Activated naive CD4-positive, alpha-beta T cell treated with anti-CD3 and anti-CD28 coated beads, Interleukin-2, amount 50 U/mL, for 24 hours (primary cell): ENCODE measurements around the gene IFNA14.
"Not testable (repeated sequence)": the region's sequence is repeated elsewhere in the genome, so short reads cannot be mapped to it uniquely, and the experiment has no call there.

ENCODE experiments used
- H3K27ac Mint-ChIP-seq: one replicate; pipeline ENCODE4 v1.8.0; 2021; ENCODE audit warnings: mild to moderate bottlenecking, mixed read lengths
- H3K27me3 Mint-ChIP-seq: one replicate; pipeline ENCODE4 v1.8.0; 2021; ENCODE audit warnings: mixed read lengths
- H3K36me3 Mint-ChIP-seq: one replicate; pipeline ENCODE4 v1.8.0; 2021; ENCODE audit warnings: mixed read lengths
- H3K4me1 Mint-ChIP-seq: one replicate; pipeline ENCODE4 v1.8.0; 2021; ENCODE audit warnings: mixed read lengths
- H3K4me3 Mint-ChIP-seq: one replicate; pipeline ENCODE4 v1.8.0; 2021; ENCODE audit warnings: mild to moderate bottlenecking, mixed read lengths
- H3K9me3 Mint-ChIP-seq: one replicate; pipeline ENCODE4 v1.8.0; 2021; ENCODE audit warnings: mixed read lengths

IFNA14 gene

GRCh38 chr9:21235468-21236359 lies 4.1 kb downstream of the IFNA14 start:
- not testable (repeated sequence) for H3K9me3 Mint-ChIP-seq, H3K27ac Mint-ChIP-seq, H3K27me3 Mint-ChIP-seq, H3K36me3 Mint-ChIP-seq
- Mint-ChIP-seq H3K4me3 (peak overlapping the region; percentile 49), H3K4me1 (peaks cover 11% of the 10 kb centered on the region)

- Mint-ChIP-seq H3K36me3 (no peaks in the 10 kb centered on the region), H3K27ac (no peak overlapping the region), H3K9me3 (no peaks in the 10 kb centered on the region), H3K4me1 (peaks cover 11% of the 10 kb centered on the region), H3K4me3 (no peak overlapping the region), H3K27me3 (no peaks in the 10 kb centered on the region)
Observed at GRCh38 chr9:21234153-21234687, 5.6 kb downstream of the IFNA14 start.

DNA sequence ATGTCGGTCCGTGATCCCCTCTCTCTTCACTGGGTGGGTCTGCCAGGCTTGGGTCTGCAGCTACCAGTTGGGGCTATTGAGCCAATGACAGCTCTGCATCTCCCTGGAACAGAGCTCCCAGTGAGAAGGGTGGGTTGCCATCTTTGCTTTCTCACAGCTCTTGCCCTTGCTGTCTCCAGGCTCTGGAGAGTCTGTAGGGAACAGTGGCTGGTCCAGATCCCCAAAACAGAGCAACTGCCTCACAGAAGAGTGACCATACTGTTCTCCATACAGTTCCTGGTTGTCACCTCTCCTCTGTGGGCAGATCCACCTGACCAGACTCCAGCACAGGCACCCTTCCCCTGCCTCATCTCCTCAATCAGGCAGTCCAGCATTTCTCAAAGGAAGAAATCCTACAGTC lies 6.5 kb downstream of the IFNA14 start:
- Mint-ChIP-seq H3K27me3 (no peaks in the 10 kb centered on the region), H3K27ac (no peak overlapping the region), H3K36me3 (no peaks in the 10 kb centered on the region), H3K9me3 (no peaks in the 10 kb centered on the region), H3K4me1 (peaks cover 11% of the 10 kb centered on the region), H3K4me3 (no peak overlapping the region)

DNA sequence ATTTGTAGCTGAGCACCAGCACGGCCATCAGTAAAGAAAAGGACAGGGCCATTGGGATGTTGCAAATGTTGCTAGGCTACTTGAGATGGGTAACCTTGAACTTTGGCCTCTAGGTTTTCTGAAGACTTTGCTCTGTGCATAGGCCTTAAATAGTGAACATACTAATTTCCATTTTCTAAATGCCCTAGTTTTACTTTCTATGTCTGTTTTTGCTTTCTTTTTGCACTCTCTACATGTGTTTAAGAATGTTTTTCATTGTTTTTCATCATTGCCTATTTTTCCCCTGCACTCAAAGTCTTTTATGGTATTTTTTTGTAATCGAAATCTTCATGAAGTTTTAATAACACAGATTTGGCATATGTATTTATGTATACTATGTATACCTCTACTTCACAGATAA lies 11.7 kb downstream of the IFNA14 start, which contains the start of gene IFNA17:
Gene IFNA17 (minus strand): TSS at position 101 of the 400 bp plus-strand sequence. CDS start 49 bp downstream, at position 52.
- H3K9me3 Mint-ChIP-seq = no peaks in the 10 kb centered on the region
- no peak within 1 kb of the TSS for H3K27ac Mint-ChIP-seq
- no peaks in the 10 kb centered on the region for H3K4me1 Mint-ChIP-seq
- no peaks in the 10 kb centered on the region for H3K36me3 Mint-ChIP-seq
- H3K27me3 Mint-ChIP-seq = peaks cover 1% of the 10 kb centered on the region
- no peak within 1 kb of the TSS for H3K4me3 Mint-ChIP-seq

- H3K4me1 Mint-ChIP-seq, H3K9me3 Mint-ChIP-seq, H3K27ac Mint-ChIP-seq, H3K4me3 Mint-ChIP-seq, H3K36me3 Mint-ChIP-seq: not testable (repeated sequence)
- peaks cover 16% of the 10 kb centered on the region for H3K27me3 Mint-ChIP-seq
Observed at GRCh38 chr9:21217211-21217610, 22.6 kb downstream of the IFNA14 start, which contains the start of gene IFNA16. Gene IFNA16, minus strand, starts transcription at chr9:21217311. Its CDS starts 6 bp downstream, at chr9:21217305.

GRCh38 chr9:21213411-21214326 lies 26.1 kb downstream of the IFNA14 start:
- not testable (repeated sequence) for H3K27me3 Mint-ChIP-seq, H3K4me1 Mint-ChIP-seq, H3K9me3 Mint-ChIP-seq, H3K36me3 Mint-ChIP-seq, H3K27ac Mint-ChIP-seq
- H3K4me3 Mint-ChIP-seq = peak overlapping the region; percentile 19

DNA sequence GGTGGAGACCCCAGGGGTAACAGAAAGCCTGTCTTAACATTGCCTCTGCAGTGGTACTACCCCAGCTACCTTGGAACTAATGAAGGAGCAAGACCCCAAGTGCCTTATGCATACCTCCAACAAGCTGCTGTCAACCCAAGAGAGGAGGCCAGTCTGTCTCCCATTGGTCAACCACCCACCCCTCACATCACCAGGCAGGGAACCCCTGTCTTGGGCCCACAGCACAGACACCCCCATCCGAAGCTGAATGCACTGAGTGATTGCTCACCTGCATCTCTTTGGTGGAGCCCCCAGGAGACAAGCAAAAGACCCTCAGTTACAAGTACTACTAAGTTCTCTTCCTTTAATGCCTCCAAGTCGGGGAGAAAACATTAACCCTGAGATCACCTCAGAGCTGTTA lies 27.6 kb downstream of the IFNA14 start:
- not testable (repeated sequence) for H3K9me3 Mint-ChIP-seq, H3K4me3 Mint-ChIP-seq, H3K27me3 Mint-ChIP-seq, H3K27ac Mint-ChIP-seq, H3K36me3 Mint-ChIP-seq, H3K4me1 Mint-ChIP-seq

DNA sequence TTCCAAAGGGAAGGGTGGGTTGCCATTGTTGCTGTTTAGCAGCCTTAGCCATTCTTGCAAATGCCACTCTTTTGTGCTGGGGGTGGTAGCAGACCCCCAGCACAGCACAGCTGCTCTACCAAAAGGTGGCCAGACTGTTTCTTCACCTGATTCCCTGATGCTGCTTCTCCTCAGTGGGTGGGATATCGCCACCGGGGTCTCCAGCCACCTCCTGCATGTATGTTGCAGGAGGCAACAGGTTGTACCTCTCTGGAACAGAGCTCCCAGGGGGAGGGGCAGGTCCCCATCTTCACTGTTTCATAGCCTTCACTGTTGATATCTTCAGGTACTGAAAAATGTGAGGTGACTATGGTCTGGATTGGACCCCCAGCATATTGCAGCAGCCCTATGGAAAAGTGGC lies 29.0 kb downstream of the IFNA14 start:
- H3K27me3 Mint-ChIP-seq, H3K27ac Mint-ChIP-seq, H3K4me1 Mint-ChIP-seq, H3K36me3 Mint-ChIP-seq, H3K9me3 Mint-ChIP-seq, H3K4me3 Mint-ChIP-seq: not testable (repeated sequence)

DNA sequence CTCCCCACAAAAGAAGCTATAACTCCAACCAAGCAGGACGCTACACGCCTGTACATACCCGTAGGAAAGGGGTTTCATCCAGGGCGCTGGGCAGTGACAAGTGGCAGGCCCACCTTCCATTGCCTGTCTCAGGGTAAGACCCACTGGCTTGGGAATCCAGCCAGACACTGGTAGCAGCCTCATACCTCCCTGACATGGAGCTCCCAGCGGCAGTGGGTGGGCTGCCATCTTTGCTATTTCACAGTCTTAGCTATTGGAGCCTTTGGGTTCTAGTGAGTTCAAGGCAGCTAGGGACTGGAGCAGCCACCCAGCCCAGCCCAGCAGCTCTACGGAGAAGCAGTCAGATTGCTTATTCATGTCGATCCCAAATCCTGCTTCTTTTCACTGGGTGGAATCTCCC lies 29.5 kb downstream of the IFNA14 start:
- peaks cover 4% of the 10 kb centered on the region for H3K27me3 Mint-ChIP-seq
- no peaks in the 10 kb centered on the region for H3K9me3 Mint-ChIP-seq
- H3K27ac Mint-ChIP-seq = no peak overlapping the region
- peaks cover 4% of the 10 kb centered on the region for H3K4me1 Mint-ChIP-seq
- no peak overlapping the region for H3K4me3 Mint-ChIP-seq
- no peaks in the 10 kb centered on the region for H3K36me3 Mint-ChIP-seq

- H3K4me1 Mint-ChIP-seq, H3K9me3 Mint-ChIP-seq, H3K4me3 Mint-ChIP-seq, H3K27ac Mint-ChIP-seq, H3K36me3 Mint-ChIP-seq: not testable (repeated sequence)
- H3K27me3 Mint-ChIP-seq = peaks cover 11% of the 10 kb centered on the region
Observed at GRCh38 chr9:21207043-21207442, 32.8 kb downstream of the IFNA14 start, which contains the start of gene IFNA10. Gene IFNA10, minus strand, starts transcription at chr9:21207143. Its CDS starts 46 bp downstream, at chr9:21207097.

DNA sequence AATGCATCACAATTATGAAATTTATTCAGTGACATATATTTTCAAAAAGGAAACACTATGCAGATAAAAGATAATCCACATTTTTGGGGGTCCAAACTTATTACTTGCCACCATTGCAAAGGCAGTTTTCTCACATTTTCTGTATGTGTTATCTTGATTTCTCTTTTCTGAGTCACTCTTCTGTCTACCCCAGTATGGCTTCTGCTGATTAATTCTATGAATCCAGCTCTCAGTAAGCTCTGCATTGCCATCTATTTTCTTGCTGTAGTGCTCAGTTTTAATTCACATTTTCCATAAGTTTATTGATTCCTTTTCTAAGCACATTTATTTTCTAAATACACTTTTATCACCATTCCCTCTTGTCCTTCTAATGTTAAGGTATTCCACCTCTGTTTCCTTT lies 34.6 kb downstream of the IFNA14 start:
- Mint-ChIP-seq H3K9me3 (no peaks in the 10 kb centered on the region), H3K36me3 (no peaks in the 10 kb centered on the region), H3K27ac (no peak overlapping the region), H3K4me1 (no peaks in the 10 kb centered on the region), H3K4me3 (no peak overlapping the region), H3K27me3 (peaks cover 15% of the 10 kb centered on the region)

GRCh38 chr9:21202105-21202504 lies 37.7 kb downstream of the IFNA14 start, which contains the start of gene IFNA7:
Gene IFNA7, minus strand, starts transcription at chr9:21202205. Its CDS starts 40 bp downstream, at chr9:21202165.
- H3K36me3 Mint-ChIP-seq, H3K27ac Mint-ChIP-seq, H3K4me3 Mint-ChIP-seq, H3K9me3 Mint-ChIP-seq, H3K4me1 Mint-ChIP-seq: not testable (repeated sequence)
- peaks cover 15% of the 10 kb centered on the region for H3K27me3 Mint-ChIP-seq

- not testable (repeated sequence) for H3K27ac Mint-ChIP-seq
- H3K4me3 Mint-ChIP-seq = peak overlapping the region; percentile 57
Observed at GRCh38 chr9:21194867-21195776, 44.7 kb downstream of the IFNA14 start.

More at GRCh38 chr9:21194867-21195776, 44.7 kb downstream of the IFNA14 start:
- H3K27me3 Mint-ChIP-seq, H3K36me3 Mint-ChIP-seq, H3K4me1 Mint-ChIP-seq, H3K9me3 Mint-ChIP-seq: not testable (repeated sequence)
